ENCODE results near the gene AMHR2.

AMHR2 gene

GRCh38 chr12:53452159-53453077 lies 28.8 kb downstream of the AMHR2 start:
- DNase-seq (ENCODE audit: low read depth) = peak; percentile 69

- DNase-seq (ENCODE audit: low read depth) = no peak
These were observed 30.4 kb downstream of the AMHR2 start for GRCh38 chr12:53453953-53454640.

GRCh38 chr12:53454707-53455106 lies 31.1 kb downstream of the AMHR2 start:
- DNase-seq (ENCODE audit: low read depth) = no peak

GRCh38 chr12:53456654-53457366 lies 33.2 kb downstream of the AMHR2 start:
- DNase-seq (ENCODE audit: low read depth) = no peak

- no peak for DNase-seq (ENCODE audit: low read depth)
These were observed 35.4 kb downstream of the AMHR2 start for GRCh38 chr12:53459097-53459496.

- DNase-seq (ENCODE audit: low read depth) = no peak
These were observed 37.4 kb downstream of the AMHR2 start for GRCh38 chr12:53461059-53461458.

- DNase-seq (ENCODE audit: low read depth) = no peak
These were observed 37.9 kb downstream of the AMHR2 start for GRCh38 chr12:53461591-53461990.

GRCh38 chr12:53462935-53463334 lies 39.3 kb downstream of the AMHR2 start:
- DNase-seq (ENCODE audit: low read depth) = no peak

GRCh38 chr12:53463802-53464560 lies 40.3 kb downstream of the AMHR2 start:
- no peak for DNase-seq (ENCODE audit: low read depth)

GRCh38 chr12:53464685-53465418 lies 41.2 kb downstream of the AMHR2 start:
- no peak for DNase-seq (ENCODE audit: low read depth)

GRCh38 chr12:53465679-53466078 lies 42.0 kb downstream of the AMHR2 start:
- DNase-seq (ENCODE audit: low read depth) = no peak

- no peak for DNase-seq (ENCODE audit: low read depth)
These were observed 43.0 kb downstream of the AMHR2 start for GRCh38 chr12:53466640-53467039.

GRCh38 chr12:53467082-53467481 lies 43.4 kb downstream of the AMHR2 start:
- no peak for DNase-seq (ENCODE audit: low read depth)

- no peak for DNase-seq (ENCODE audit: low read depth)
These were observed 44.2 kb downstream of the AMHR2 start for GRCh38 chr12:53467880-53468279.

GRCh38 chr12:53468282-53468681 lies 44.6 kb downstream of the AMHR2 start:
- no peak for DNase-seq (ENCODE audit: low read depth)

- DNase-seq (ENCODE audit: low read depth) = no peak
These were observed 48.5 kb downstream of the AMHR2 start for GRCh38 chr12:53472056-53472582.

- DNase-seq (ENCODE audit: low read depth) = no peak
These were observed 50.4 kb downstream of the AMHR2 start for GRCh38 chr12:53474077-53474476.

GRCh38 chr12:53474819-53475218 lies 51.2 kb downstream of the AMHR2 start:
- no peak for DNase-seq (ENCODE audit: low read depth)

- no peak for DNase-seq (ENCODE audit: low read depth)
These were observed 53.1 kb downstream of the AMHR2 start for GRCh38 chr12:53476769-53477209.

GRCh38 chr12:53478865-53479264 lies 55.2 kb downstream of the AMHR2 start:
- DNase-seq (ENCODE audit: low read depth) = no peak

- no peak for DNase-seq (ENCODE audit: low read depth)
These were observed 55.7 kb downstream of the AMHR2 start for GRCh38 chr12:53479331-53479730.

All from GM04504 (cell line).